Nephron (organoid): ENCODE data around the gene ZFYVE1.
A peak's percentile ranks its signal among the peaks of the same experiment; 100 is the strongest.
"Not testable (repeated sequence)": the region's sequence is repeated elsewhere in the genome, so short reads cannot be mapped to it uniquely, and the experiment has no call there.

ENCODE experiments used
- H3K27ac Mint-ChIP-seq, 3 experiments: 2 replicates each; pipeline ENCODE4 v1.8.0; 2020; ENCODE audit warnings: mixed read lengths in 3 of 3, mild to moderate bottlenecking in 2 of 3, moderate library complexity in 1 of 3
- H3K27me3 Mint-ChIP-seq: 2 replicates; pipeline ENCODE4 v1.8.0; 2021; ENCODE audit warnings: low read depth, mild to moderate bottlenecking, moderate library complexity, mixed read lengths
- H3K36me3 Mint-ChIP-seq: 2 replicates; pipeline ENCODE4 v1.8.0; 2020; ENCODE audit warnings: low read depth, mixed read lengths
- H3K4me1 Mint-ChIP-seq: 2 replicates; pipeline ENCODE4 v1.8.0; 2020; ENCODE audit warnings: mixed read lengths
- H3K4me3 Mint-ChIP-seq, 3 experiments: 2 replicates each; pipeline ENCODE4 v1.8.0; 2020; ENCODE audit warnings: mild to moderate bottlenecking in 3 of 3, mixed read lengths in 3 of 3, moderate library complexity in 2 of 3
- H3K9me3 Mint-ChIP-seq: 2 replicates; pipeline ENCODE4 v1.8.0; 2020; ENCODE audit warnings: mixed read lengths
- CTCF ChIP-seq, 3 experiments: fragments of 200-600 bp; sonication (generic); IDR thresholded peaks; one replicate each; pipeline ENCODE4 v1.5.0; 2021; ENCODE audit warnings: antibody characterized with exemption in 3 of 3; ENCODE audit not compliant: unreplicated experiment in 3 of 3

Gene ZFYVE1

GRCh38 chr14:73026243-73026844, 562 bp downstream of the ZFYVE1 start:
- Mint-ChIP-seq H3K27ac (peak overlapping the region; percentile 40 to 75 (median 54)), H3K27me3 (no peaks in the 10 kb centered on the region), H3K4me3 (peak overlapping the region; percentile 93 to 98 (median 98)), H3K9me3 (no peaks in the 10 kb centered on the region), H3K36me3 (peaks cover 27% of the 10 kb centered on the region), H3K4me1 (peaks cover 40% of the 10 kb centered on the region)
- TF ChIP-seq CTCF (IDR thresholded peaks at IDR 0.05; ENCODE audit: unreplicated experiment in 3 of 3): no peak

- H3K36me3 Mint-ChIP-seq: peaks cover 27% of the 10 kb centered on the region
- no peak for TF ChIP-seq CTCF (IDR thresholded peaks at IDR 0.05; ENCODE audit: unreplicated experiment in 3 of 3)
- H3K27ac Mint-ChIP-seq: no peak overlapping the region
- no peaks in the 10 kb centered on the region for H3K9me3 Mint-ChIP-seq
- peaks cover 40% of the 10 kb centered on the region for H3K4me1 Mint-ChIP-seq
- no peaks in the 10 kb centered on the region for H3K27me3 Mint-ChIP-seq
- H3K4me3 Mint-ChIP-seq: peak overlapping the region; percentile 93 to 98 (median 98)
These were observed 1.4 kb downstream of the ZFYVE1 start for GRCh38 chr14:73025544-73025943.

GRCh38 chr14:73022051-73022450, 4.9 kb downstream of the ZFYVE1 start:
- no peak overlapping the region for H3K4me3 Mint-ChIP-seq
- TF ChIP-seq CTCF (IDR thresholded peaks at IDR 0.05; ENCODE audit: unreplicated experiment in 3 of 3): no peak
- no peaks in the 10 kb centered on the region for H3K9me3 Mint-ChIP-seq
- peaks cover 36% of the 10 kb centered on the region for H3K36me3 Mint-ChIP-seq
- H3K27me3 Mint-ChIP-seq: no peaks in the 10 kb centered on the region
- H3K4me1 Mint-ChIP-seq: peaks cover 35% of the 10 kb centered on the region
- H3K27ac Mint-ChIP-seq: no peak overlapping the region

- not testable (repeated sequence) for H3K27me3 Mint-ChIP-seq, H3K4me3 Mint-ChIP-seq, H3K27ac Mint-ChIP-seq, H3K4me1 Mint-ChIP-seq, H3K9me3 Mint-ChIP-seq
- H3K36me3 Mint-ChIP-seq: peaks cover 34% of the 10 kb centered on the region
These were observed 10.9 kb downstream of the ZFYVE1 start for GRCh38 chr14:73016011-73016410.

GRCh38 chr14:73015552-73015951, 11.4 kb downstream of the ZFYVE1 start:
- peaks cover 34% of the 10 kb centered on the region for H3K36me3 Mint-ChIP-seq
- not testable (repeated sequence) for H3K4me3 Mint-ChIP-seq, H3K9me3 Mint-ChIP-seq, H3K27ac Mint-ChIP-seq, H3K4me1 Mint-ChIP-seq, H3K27me3 Mint-ChIP-seq

- H3K27ac Mint-ChIP-seq: no peak overlapping the region
- H3K36me3 Mint-ChIP-seq: peaks cover 37% of the 10 kb centered on the region
- H3K9me3 Mint-ChIP-seq: no peaks in the 10 kb centered on the region
- peaks cover under 1% of the 10 kb centered on the region for H3K4me1 Mint-ChIP-seq
- no peak for TF ChIP-seq CTCF (IDR thresholded peaks at IDR 0.05; ENCODE audit: unreplicated experiment in 3 of 3)
- no peaks in the 10 kb centered on the region for H3K27me3 Mint-ChIP-seq
- H3K4me3 Mint-ChIP-seq: no peak overlapping the region
These were observed 12.8 kb downstream of the ZFYVE1 start for GRCh38 chr14:73014105-73014504.

GRCh38 chr14:73011189-73011588, 15.7 kb downstream of the ZFYVE1 start:
- not testable (repeated sequence) for H3K27ac Mint-ChIP-seq, H3K9me3 Mint-ChIP-seq, H3K27me3 Mint-ChIP-seq, H3K4me3 Mint-ChIP-seq, H3K4me1 Mint-ChIP-seq
- peaks cover 37% of the 10 kb centered on the region for H3K36me3 Mint-ChIP-seq
